SK-N-SH treated with all-trans-retinoic acid at 6 μM for 48 hours (cell line): ENCODE results near the gene SYT7.

ENCODE experiments used
- ATAC-seq: fragments of 200-7000 bp; cut with Tn5 transposase; 3 replicates; pipeline ENCODE4 v1.9.1; 2020; ENCODE audit warnings: mild to moderate bottlenecking, moderate library complexity
- ARNTL ChIP-seq: fragments of 450-650 bp; formaldehyde crosslinking; IDR thresholded peaks from 2 replicates; pipeline ENCODE4 v1.5.0; 2020; ENCODE audit warnings: low read depth, mild to moderate bottlenecking, moderate library complexity, borderline replicate concordance
- CSDC2 ChIP-seq: fragments of 250-450 bp; sonication (Bioruptor Pico); IDR thresholded peaks from 2 replicates; pipeline ENCODE4 v1.5.0; 2020; ENCODE audit warnings: mild to moderate bottlenecking, moderate library complexity
- GLIS3 ChIP-seq: fragments of 250-450 bp; sonication (Bioruptor Pico); IDR thresholded peaks from 2 replicates; pipeline ENCODE4 v1.5.0; 2020; ENCODE audit warnings: mild to moderate bottlenecking, moderate library complexity
- ISL1 ChIP-seq: fragments of 250-450 bp; sonication (Bioruptor Pico); IDR thresholded peaks from 2 replicates; pipeline ENCODE4 v2.1.2; 2022; ENCODE audit warnings: mild to moderate bottlenecking, moderate library complexity
- OSR1 ChIP-seq: fragments of 250-450 bp; sonication (Bioruptor Pico); IDR thresholded peaks from 2 replicates; pipeline ENCODE4 v1.8.0; 2022; ENCODE audit warnings: moderate library complexity, mild to moderate bottlenecking, inconsistent platforms
- PPARA ChIP-seq: fragments of 250-450 bp; sonication (Bioruptor Pico); IDR thresholded peaks from 2 replicates; pipeline ENCODE4 v1.5.0; 2020; ENCODE audit warnings: mild to moderate bottlenecking, borderline replicate concordance
- RARB ChIP-seq: fragments of 250-450 bp; sonication (Bioruptor Pico); IDR thresholded peaks from 2 replicates; pipeline ENCODE4 v1.8.0; 2021; ENCODE audit warnings: mild to moderate bottlenecking, moderate library complexity
- TCF4 ChIP-seq: fragments of 250-450 bp; sonication (Bioruptor Pico); IDR thresholded peaks from 2 replicates; pipeline ENCODE4 v1.8.0; 2021; ENCODE audit warnings: mild to moderate bottlenecking, moderate library complexity, borderline replicate concordance
- TOX ChIP-seq: fragments of 250-450 bp; sonication (Bioruptor Pico); IDR thresholded peaks from 2 replicates; pipeline ENCODE4 v1.8.0; 2021; ENCODE audit warnings: mild to moderate bottlenecking, moderate library complexity, borderline replicate concordance
- ZC3H10 ChIP-seq: fragments of 250-450 bp; sonication (Bioruptor Pico); IDR thresholded peaks from 2 replicates; pipeline ENCODE4 v1.5.1; 2021; ENCODE audit warnings: mild to moderate bottlenecking, moderate library complexity
- ZFP3 ChIP-seq: fragments of 250-450 bp; sonication (Bioruptor Pico); IDR thresholded peaks from 2 replicates; pipeline ENCODE4 v1.5.0; 2020; ENCODE audit warnings: mild to moderate bottlenecking, moderate library complexity
- ZFP30 ChIP-seq: fragments of 450-650 bp; formaldehyde crosslinking; IDR thresholded peaks from 2 replicates; pipeline ENCODE4 v1.5.0; 2022; ENCODE audit warnings: mild to moderate bottlenecking, moderate library complexity
- ZNF565 ChIP-seq: fragments of 450-650 bp; formaldehyde crosslinking; conservative IDR thresholded peaks from 2 replicates; pipeline ENCODE4 v1.5.0; 2020; ENCODE audit warnings: low read depth, mild to moderate bottlenecking, moderate library complexity
- ZNF70 ChIP-seq: fragments of 450-650 bp; formaldehyde crosslinking; IDR thresholded peaks from 2 replicates; pipeline ENCODE4 v1.5.0; 2020; ENCODE audit warnings: mild to moderate bottlenecking, moderate library complexity
- ZNF8 ChIP-seq: fragments of 450-650 bp; formaldehyde crosslinking; IDR thresholded peaks from 2 replicates; pipeline ENCODE4 v1.5.0; 2020; ENCODE audit warnings: mild to moderate bottlenecking, moderate library complexity
- TF ChIP-seq, protein P1 (sequence below): fragments of 250-450 bp; sonication (Bioruptor Pico); IDR thresholded peaks from 2 replicates; pipeline ENCODE4 v1.5.1; 2020; ENCODE audit warnings: low read depth, mild to moderate bottlenecking, moderate library complexity
- TF ChIP-seq, protein P2 (sequence below): fragments of 250-450 bp; sonication (Bioruptor Pico); IDR thresholded peaks from 2 replicates; pipeline ENCODE4 v1.8.0; 2020; ENCODE audit warnings: mild to moderate bottlenecking, moderate library complexity, borderline replicate concordance
- TF ChIP-seq, protein P3 (sequence below): fragments of 250-450 bp; sonication (Bioruptor Pico); IDR thresholded peaks from 2 replicates; pipeline ENCODE4 v1.5.1; 2021; ENCODE audit warnings: mild to moderate bottlenecking, moderate library complexity
- TF ChIP-seq, protein P4 (sequence below): fragments of 250-450 bp; sonication (Bioruptor Pico); IDR thresholded peaks from 2 replicates; pipeline ENCODE4 v1.8.0; 2021; ENCODE audit warnings: low read depth, mild to moderate bottlenecking, moderate library complexity, borderline replicate concordance
- TF ChIP-seq, protein P5 (sequence below): fragments of 250-450 bp; sonication (Bioruptor Pico); IDR thresholded peaks from 2 replicates; pipeline ENCODE4 v1.5.0; 2020; ENCODE audit warnings: mild to moderate bottlenecking, moderate library complexity

The SYT7 gene

DNA sequence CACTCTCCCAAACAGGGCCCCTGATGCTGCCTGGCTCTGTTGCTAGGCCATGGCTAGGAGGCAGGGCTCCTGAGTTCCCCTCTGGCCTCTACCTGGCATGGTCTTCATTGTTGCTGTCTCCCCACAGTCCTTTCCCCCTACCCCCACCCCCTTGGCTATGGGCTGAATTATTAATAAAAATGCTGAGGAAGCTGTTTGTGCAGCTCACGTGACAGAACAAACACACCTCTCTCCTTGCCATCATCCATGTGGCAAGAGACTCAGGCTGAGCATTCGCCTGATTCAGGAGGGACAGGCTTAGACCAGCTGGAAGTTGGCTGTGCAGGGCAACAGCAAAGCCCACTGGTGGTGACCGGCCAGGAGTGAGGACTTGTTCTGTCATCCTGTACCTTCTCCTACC, 4.2 kb upstream of the SYT7 start:
- no peak for TF ChIP-seq OSR1
- TF ChIP-seq, protein P1, sequence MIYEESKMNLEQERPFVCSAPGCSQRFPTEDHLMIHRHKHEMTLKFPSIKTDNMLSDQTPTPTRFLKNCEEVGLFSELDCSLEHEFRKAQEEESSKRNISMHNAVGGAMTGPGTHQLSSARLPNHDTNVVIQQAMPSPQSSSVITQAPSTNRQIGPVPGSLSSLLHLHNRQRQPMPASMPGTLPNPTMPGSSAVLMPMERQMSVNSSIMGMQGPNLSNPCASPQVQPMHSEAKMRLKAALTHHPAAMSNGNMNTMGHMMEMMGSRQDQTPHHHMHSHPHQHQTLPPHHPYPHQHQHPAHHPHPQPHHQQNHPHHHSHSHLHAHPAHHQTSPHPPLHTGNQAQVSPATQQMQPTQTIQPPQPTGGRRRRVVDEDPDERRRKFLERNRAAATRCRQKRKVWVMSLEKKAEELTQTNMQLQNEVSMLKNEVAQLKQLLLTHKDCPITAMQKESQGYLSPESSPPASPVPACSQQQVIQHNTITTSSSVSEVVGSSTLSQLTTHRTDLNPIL (CRISPR knock-in tag): no peak
- TF ChIP-seq, protein P2, sequence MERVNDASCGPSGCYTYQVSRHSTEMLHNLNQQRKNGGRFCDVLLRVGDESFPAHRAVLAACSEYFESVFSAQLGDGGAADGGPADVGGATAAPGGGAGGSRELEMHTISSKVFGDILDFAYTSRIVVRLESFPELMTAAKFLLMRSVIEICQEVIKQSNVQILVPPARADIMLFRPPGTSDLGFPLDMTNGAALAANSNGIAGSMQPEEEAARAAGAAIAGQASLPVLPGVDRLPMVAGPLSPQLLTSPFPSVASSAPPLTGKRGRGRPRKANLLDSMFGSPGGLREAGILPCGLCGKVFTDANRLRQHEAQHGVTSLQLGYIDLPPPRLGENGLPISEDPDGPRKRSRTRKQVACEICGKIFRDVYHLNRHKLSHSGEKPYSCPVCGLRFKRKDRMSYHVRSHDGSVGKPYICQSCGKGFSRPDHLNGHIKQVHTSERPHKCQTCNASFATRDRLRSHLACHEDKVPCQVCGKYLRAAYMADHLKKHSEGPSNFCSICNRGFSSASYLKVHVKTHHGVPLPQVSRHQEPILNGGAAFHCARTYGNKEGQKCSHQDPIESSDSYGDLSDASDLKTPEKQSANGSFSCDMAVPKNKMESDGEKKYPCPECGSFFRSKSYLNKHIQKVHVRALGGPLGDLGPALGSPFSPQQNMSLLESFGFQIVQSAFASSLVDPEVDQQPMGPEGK: no peak
- TF ChIP-seq CSDC2 (CRISPR knock-in tag): no peak
- no peak for TF ChIP-seq ARNTL (CRISPR knock-in tag)
- TF ChIP-seq TOX: no peak
- TF ChIP-seq ZNF70 (CRISPR knock-in tag): no peak
- TF ChIP-seq ZFP30 (CRISPR knock-in tag): no peak
- TF ChIP-seq, protein P3, sequence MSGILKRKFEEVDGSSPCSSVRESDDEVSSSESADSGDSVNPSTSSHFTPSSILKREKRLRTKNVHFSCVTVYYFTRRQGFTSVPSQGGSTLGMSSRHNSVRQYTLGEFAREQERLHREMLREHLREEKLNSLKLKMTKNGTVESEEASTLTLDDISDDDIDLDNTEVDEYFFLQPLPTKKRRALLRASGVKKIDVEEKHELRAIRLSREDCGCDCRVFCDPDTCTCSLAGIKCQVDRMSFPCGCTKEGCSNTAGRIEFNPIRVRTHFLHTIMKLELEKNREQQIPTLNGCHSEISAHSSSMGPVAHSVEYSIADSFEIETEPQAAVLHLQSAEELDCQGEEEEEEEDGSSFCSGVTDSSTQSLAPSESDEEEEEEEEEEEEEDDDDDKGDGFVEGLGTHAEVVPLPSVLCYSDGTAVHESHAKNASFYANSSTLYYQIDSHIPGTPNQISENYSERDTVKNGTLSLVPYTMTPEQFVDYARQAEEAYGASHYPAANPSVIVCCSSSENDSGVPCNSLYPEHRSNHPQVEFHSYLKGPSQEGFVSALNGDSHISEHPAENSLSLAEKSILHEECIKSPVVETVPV (CRISPR knock-in tag): no peak
- no peak for TF ChIP-seq PPARA (CRISPR knock-in tag)
- no peak for TF ChIP-seq ZNF565 (CRISPR knock-in tag)
- no peak for ATAC-seq

DNA sequence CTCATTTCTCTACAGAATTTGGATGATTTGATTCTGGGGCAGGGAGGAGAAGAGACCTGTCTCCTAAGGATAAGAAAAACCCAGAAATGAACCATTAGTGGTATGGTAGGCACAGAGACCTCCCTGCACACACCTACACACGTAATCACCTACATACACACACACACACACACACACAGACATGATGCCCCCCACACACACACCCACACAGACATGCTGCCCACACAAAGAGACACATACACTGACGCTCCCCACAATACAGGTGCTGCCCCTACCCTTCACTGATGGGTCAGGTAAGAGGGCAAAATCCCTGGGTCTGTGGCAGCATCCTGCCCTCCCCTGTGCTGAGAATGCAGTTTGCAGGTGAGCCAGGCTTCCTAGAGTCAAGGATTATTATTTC, 1.1 kb upstream of the SYT7 start:
- TF ChIP-seq ZNF8 (CRISPR knock-in tag): no peak
- TF ChIP-seq ISL1 (CRISPR knock-in tag): no peak
- no peak for TF ChIP-seq ZNF70 (CRISPR knock-in tag)
- TF ChIP-seq, protein P1 (CRISPR knock-in tag): no peak
- no peak for TF ChIP-seq RARB (CRISPR knock-in tag)
- no peak for ATAC-seq

DNA sequence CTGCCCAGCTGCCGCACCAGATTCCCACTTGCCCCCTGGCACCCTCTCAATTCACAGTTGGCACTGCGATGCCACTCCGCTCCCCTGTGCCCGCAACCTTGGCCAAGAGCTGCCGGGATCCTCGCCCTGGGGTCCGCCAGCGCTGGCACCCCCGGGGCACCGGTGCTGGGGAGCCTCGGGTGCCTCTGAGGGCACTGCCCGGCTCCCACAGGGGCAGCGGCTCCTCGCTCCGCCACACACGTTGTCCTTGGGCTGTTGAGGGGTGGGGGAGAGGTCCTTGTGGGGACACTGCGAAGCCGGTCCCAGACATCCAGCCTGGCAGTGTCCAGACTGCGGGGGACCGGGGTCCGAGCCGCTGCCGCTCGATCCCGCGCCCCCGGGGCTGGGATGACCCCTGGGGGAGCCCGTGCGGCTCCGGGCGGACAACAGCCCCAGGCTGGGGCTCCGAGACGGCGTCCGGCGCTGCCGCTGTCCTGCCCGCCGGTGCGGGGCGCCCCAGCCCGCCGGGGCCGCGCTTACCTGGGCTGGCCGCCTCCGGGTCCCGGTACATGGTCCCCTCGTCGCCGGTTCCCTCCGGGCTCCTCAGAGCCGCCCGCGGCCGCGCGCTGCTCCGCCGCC, 496 bp downstream of the SYT7 start:
- TF ChIP-seq GLIS3 (CRISPR knock-in tag): no peak
- TF ChIP-seq, protein P4, sequence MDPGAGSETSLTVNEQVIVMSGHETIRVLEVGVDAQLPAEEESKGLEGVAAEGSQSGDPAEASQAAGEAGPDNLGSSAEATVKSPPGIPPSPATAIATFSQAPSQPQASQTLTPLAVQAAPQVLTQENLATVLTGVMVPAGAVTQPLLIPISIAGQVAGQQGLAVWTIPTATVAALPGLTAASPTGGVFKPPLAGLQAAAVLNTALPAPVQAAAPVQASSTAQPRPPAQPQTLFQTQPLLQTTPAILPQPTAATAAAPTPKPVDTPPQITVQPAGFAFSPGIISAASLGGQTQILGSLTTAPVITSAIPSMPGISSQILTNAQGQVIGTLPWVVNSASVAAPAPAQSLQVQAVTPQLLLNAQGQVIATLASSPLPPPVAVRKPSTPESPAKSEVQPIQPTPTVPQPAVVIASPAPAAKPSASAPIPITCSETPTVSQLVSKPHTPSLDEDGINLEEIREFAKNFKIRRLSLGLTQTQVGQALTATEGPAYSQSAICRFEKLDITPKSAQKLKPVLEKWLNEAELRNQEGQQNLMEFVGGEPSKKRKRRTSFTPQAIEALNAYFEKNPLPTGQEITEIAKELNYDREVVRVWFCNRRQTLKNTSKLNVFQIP (CRISPR knock-in tag): no peak
- TF ChIP-seq, protein P5, sequence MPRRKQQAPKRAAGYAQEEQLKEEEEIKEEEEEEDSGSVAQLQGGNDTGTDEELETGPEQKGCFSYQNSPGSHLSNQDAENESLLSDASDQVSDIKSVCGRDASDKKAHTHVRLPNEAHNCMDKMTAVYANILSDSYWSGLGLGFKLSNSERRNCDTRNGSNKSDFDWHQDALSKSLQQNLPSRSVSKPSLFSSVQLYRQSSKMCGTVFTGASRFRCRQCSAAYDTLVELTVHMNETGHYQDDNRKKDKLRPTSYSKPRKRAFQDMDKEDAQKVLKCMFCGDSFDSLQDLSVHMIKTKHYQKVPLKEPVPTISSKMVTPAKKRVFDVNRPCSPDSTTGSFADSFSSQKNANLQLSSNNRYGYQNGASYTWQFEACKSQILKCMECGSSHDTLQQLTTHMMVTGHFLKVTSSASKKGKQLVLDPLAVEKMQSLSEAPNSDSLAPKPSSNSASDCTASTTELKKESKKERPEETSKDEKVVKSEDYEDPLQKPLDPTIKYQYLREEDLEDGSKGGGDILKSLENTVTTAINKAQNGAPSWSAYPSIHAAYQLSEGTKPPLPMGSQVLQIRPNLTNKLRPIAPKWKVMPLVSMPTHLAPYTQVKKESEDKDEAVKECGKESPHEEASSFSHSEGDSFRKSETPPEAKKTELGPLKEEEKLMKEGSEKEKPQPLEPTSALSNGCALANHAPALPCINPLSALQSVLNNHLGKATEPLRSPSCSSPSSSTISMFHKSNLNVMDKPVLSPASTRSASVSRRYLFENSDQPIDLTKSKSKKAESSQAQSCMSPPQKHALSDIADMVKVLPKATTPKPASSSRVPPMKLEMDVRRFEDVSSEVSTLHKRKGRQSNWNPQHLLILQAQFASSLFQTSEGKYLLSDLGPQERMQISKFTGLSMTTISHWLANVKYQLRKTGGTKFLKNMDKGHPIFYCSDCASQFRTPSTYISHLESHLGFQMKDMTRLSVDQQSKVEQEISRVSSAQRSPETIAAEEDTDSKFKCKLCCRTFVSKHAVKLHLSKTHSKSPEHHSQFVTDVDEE (CRISPR knock-in tag): no peak
- no peak for TF ChIP-seq OSR1
- no peak for TF ChIP-seq TOX
- no peak for TF ChIP-seq ZNF70 (CRISPR knock-in tag)
- no peak for TF ChIP-seq ZNF565 (CRISPR knock-in tag)
- TF ChIP-seq, protein P2: no peak
- no peak for TF ChIP-seq TCF4 (CRISPR knock-in tag)
- no peak for TF ChIP-seq ZFP3 (CRISPR knock-in tag)
- no peak for TF ChIP-seq ZC3H10 (CRISPR knock-in tag)
- ATAC-seq: no peak
